Fibroblast of skin of left biceps (primary cell): ENCODE results near the gene OTX2.

ENCODE experiments used
- DNase-seq, 2 experiments: peaks; one replicate each; pipeline ENCODE4 v3.0.0-alpha.2; 2013; ENCODE audit warnings: low read depth in 2 of 2

Gene OTX2

DNA sequence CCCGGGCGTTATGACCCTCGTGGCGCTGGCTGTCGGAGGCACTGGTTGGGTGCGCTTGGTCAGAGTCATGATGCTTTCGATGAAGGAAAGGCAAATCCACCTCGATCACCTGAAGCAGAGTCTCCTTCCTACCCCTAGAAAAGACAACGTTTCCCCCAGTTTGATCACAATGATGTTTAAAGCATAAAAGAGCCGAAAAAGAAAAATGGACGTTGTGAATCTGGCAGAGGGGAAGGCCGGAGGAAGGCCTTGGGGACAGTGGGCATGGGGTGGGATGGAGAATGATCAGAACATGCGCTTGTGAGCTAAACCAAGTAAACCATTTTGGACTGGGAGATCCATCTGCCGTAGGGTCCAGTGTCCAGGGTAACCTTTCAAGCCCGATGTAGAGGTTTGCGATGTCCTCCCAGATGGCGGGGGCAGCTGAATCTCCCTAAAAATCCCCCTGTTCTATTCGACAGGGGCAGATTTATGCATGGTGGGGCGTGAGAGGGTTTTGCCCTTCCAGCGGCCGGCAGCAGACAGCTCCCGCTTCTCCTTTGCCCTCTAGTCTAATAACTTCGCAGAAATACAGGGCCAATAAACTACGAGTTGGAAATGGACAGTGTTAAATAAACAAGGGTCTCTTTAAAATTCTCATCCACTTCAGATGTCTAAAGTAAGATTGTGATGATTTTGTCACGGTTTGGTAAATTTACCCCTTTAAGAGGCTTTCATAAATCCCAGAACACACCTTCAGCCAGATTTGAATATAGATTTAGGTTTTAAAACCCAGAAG is 2.3 kb upstream of the OTX2 start:
- DNase-seq, result no peak

DNA sequence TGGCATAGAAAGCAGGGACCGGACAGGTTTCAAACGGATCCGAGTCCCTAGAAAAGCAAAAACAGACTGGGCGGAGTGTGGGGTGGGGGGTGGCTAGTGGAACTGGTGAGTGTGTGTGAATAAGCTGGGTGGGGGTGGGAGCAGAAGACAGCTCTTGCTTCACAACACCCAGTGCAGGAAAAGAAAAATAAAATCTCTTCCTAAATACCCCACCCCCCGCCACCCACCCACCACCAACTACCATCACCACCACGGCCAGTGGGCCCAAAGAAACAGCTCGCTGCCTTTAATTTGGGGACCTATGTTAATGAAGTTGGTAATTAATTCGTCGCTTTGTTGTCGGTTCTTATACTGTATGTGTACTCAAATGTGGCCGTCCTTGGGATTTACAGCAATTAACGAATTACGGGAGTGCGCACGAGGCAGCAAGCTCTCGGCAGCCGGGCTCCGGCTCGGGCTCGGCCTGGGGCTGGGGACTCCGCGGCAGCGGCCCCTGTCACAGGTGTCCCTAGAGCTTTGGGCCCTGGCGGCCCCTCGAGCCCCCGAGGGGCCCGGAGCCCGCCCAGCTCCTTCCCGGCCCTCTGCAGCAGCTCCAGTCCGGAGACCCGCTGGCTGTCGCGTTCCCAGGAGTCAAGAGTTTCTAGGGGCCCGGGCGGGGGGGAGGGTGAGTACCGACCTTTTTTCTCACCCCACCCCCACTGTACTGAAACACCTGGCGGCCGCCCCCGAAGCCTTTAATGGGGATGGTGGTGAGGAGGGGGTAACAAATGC is 1.5 kb upstream of the OTX2 start:
- DNase-seq, result no peak

- DNase-seq, result no peak
Measured at GRCh38 chr14:56810836-56811592, 735 bp upstream of the OTX2 start.

GRCh38 chr14:56809270-56810146 is 771 bp downstream of the OTX2 start:
- DNase-seq, result no peak

DNA sequence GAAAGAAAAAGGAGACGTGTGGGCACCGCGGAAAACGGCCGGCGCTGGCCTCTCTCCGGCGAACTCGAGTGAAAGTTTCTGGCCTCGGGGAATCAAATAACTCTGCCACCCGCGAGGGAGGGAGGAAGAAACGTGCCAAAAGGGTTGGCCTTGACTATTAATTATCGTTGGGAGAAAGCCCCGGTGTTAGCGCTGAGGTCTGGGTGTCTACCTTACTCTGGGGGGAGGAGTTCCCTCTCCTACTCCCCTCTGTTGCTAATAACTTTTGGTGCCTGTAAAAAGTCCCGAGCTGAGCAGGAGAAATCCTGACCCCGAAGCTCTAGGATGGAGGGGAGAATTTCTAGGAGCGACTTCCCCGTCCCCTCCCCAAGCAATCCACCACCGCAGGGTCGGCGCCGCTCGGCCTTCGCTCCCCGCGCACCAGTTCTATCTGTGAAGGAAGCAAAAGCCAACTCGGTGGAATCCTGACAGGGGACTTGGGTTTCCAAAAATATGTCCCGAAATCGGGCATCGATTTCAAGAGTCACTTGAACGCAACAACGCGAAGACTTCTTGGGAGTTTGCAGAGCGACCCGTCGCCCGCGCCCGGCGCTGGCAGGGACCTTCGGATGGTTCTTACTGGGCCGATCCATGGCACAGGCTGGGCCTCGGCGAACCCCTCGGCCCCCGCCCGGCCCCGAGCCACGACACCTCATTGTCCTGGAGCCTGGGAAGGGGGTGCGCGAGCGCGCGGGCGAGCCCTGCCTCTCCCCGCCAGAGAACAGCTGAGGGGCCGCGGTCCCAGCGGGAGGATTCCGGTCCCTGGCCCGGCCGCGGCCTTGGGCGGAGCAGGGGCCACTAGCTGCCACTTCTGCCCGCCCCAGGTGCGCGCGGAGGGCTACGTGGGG is 1.7 kb downstream of the OTX2 start:
- no peak for DNase-seq

GRCh38 chr14:56808110-56808382 is 2.2 kb downstream of the OTX2 start:
- no peak for DNase-seq

DNA sequence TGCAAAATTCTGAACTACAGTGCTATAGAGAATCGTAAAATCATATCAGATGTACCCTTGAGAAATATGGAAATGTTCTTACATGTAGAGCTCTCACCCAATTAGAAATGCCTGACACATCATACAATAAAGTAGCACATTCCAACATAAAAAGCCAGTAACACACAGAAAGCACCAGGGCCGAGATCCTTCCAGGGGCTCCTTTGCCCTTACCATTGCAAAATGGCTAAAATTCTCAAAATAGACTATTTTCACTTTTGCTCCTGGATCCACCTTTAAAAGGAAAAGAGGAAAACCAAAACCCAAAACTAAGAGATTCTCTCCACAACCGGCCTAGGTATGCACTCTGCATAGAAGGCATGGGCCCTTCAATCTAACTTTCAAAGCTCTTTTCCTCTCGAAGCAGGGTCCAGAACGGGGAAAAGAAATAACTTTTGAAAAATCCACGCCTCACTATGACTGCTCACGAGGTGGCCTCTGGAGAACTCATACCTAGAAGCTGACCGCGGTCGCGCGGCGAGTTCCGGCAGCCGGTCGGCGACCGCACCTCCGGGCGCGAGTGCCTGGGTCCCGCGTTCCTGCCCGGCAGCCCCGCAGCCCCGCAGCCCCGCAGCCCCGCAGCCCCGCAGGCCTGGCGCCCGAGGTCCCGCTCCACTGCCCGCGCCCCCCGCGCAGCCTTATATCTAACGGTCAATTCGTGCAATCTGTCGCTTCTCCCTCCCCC is 2.7 kb downstream of the OTX2 start:
- DNase-seq, result no peak

- no peak for DNase-seq
Measured at GRCh38 chr14:56806760-56807159, 3.5 kb downstream of the OTX2 start.

DNA sequence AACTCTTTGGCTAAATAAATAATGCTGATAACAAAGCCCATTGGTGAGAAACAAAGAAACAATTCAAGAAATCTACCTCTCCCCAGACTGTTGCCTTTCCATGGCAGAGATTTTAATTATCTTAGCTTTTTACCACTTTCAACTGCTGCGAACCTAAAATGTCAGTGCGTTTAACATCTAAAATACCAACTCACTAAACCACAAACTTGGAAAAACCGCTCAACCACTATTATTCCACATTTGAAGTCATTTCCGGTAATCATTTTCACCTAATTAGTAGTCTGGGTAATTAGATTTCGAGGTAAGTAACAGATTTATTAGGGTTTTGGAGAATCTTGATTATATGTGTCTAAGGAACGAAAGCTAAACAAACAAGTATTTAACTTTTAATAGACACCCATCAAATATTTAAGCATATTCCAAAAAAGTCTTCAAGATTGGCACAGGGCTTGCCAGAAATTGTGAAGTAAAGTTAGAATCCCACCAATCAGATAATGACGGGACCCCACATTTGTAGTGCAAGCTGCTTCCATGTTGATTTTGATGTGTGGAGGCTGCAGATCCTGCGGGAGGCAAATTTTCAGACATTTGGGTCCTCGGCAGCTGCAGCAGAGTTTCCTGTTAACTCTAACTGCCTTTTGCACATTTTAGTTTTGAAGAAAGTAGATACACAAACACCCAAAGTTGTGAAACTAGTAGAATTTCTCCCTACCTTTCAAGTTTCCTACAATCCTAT is 4.1 kb downstream of the OTX2 start:
- no peak for DNase-seq

- DNase-seq, result no peak
Measured at GRCh38 chr14:56805201-56805991, 4.9 kb downstream of the OTX2 start.

DNA sequence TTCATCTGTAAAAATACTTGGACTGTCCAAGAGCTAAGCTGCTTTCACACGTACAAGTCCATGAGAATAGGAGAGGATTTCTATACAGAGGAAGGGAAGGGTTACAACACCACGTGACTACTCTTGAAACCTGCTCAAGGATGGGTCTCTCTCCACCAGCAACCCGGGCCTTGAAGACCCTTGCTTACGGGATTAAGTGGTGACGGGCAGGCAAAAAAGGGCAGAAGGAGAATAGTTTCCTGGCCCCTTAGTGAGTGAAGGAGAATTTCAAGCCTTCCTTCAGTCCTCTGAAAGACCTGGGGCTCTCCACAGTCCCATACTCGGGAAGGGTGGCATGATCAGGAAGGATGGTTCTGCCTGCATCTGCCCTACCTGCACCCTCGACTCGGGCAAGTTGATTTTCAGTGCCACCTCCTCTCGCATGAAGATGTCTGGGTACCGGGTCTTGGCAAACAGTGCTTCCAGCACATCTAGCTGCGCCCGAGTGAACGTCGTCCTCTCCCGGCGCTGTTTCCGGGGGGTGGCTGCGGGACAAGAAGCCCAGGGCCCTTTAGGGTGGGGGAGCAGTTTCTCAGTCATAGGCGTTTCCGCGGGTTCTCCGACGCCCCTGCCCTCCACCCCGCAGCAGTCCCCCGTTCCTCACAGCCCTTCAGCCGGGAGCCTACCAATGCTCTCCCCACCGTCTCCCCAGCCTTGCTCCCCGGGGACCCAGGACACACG is 6.3 kb downstream of the OTX2 start:
- DNase-seq, result no peak

DNA sequence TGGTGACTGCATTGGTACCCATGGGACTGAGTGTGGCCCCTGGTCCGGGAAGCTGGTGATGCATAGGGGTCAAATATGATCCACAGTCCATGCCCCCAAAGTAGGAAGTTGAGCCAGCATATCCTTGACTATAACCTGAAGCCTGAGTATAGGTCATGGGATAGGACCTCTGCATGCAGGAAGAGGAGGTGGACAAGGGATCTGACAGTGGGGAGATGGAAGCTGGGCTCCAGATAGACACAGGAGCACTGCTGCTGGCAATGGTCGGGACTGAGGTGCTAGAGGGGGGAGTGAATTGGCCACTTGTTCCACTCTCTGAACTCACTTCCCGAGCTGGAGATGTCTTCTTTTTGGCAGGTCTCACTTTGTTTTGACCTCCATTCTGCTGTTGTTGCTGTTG is 8.4 kb downstream of the OTX2 start:
- DNase-seq, result no peak

DNA sequence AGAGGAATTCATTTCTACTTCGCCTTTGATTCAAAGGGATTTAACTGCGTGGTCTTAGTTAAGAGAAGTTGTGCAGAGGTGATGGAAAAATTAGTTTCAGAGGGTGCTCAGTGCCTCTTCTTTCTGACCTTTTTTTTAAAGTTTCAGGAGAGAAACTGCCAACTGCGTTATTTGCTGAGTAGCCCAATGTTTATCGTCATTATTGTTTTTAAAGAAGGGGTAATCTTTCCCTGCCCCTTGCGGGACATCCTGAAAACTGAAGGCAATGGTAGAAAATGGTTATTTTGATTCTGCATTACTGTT is 11.0 kb downstream of the OTX2 start:
- DNase-seq, result no peak

- DNase-seq, result no peak
Measured at GRCh38 chr14:56798447-56799342, 11.6 kb downstream of the OTX2 start.

GRCh38 chr14:56797569-56798446 is 12.5 kb downstream of the OTX2 start:
- no peak for DNase-seq

- no peak for DNase-seq
Measured at GRCh38 chr14:56797003-56797568, 13.2 kb downstream of the OTX2 start.
